ENCODE results near the gene PDE4B. TPM values are rescaled to one million over a fixed set of nuclear protein-coding genes. Genes with fewer than 3 reads are reported as not detected.

Gene PDE4B
- total and polyA plus RNA-seq, 2 of the 13 experiments (the other 11 are each of a cell fraction or from before 2014, with no cell fraction given): not detected

GRCh38 chr1:65880611-65881010, 87.9 kb downstream of the PDE4B start (continued):
- TF ChIP-seq NCOA1 (CRISPR knock-in tag; IDR thresholded peaks at IDR 0.05): no peak
- no peak for TF ChIP-seq SNAI1 (CRISPR knock-in tag; IDR thresholded peaks at IDR 0.05; ENCODE audit: borderline replicate concordance)
- TF ChIP-seq NFE2L1 (CRISPR knock-in tag; IDR thresholded peaks at IDR 0.05; ENCODE audit: borderline replicate concordance): no peak
- TF ChIP-seq ATF1 (CRISPR knock-in tag; IDR thresholded peaks at IDR 0.05): no peak
- no peak for TF ChIP-seq ELF3 (CRISPR knock-in tag; IDR thresholded peaks at IDR 0.05)
- no peak for TF ChIP-seq TGIF2 (CRISPR knock-in tag; IDR thresholded peaks at IDR 0.05)
- no peak for TF ChIP-seq ZNF562 (CRISPR knock-in tag; IDR thresholded peaks at IDR 0.05; ENCODE audit: borderline replicate concordance)
- no peak for TF ChIP-seq GATAD1 (CRISPR knock-in tag; IDR thresholded peaks at IDR 0.05)
- no peak for TF ChIP-seq ATAD3A (CRISPR knock-in tag; IDR thresholded peaks at IDR 0.05)
- no peak for TF ChIP-seq TAF1 (CRISPR knock-in tag; IDR thresholded peaks at IDR 0.05)
- TF ChIP-seq MYC (CRISPR knock-in tag; IDR thresholded peaks at IDR 0.05; ENCODE audit: borderline replicate concordance): no peak

GRCh38 chr1:65881067-65881594, 88.4 kb downstream of the PDE4B start:
- H3K4me3 ChIP-seq (replicated peaks in 1 of 3; ENCODE audit: insufficient read depth in 1 of 3, low read depth in 2 of 3, low read length in 3 of 3): no peak overlapping the region
- no peaks in the 10 kb centered on the region for H3K9me3 ChIP-seq (ENCODE audit: low read length)
- no peak overlapping the region for H3K4me2 ChIP-seq (ENCODE audit: low read depth, low read length)
- CTCF ChIA-PET (ENCODE audit: low intra/inter-chr PET ratio, low total read pairs): no interaction called here
- TF ChIP-seq NFRKB (IDR thresholded peaks at IDR 0.05): no peak
- TF ChIP-seq PRMT3 (CRISPR knock-in tag; IDR thresholded peaks at IDR 0.05; ENCODE audit: borderline replicate concordance, low read depth): no peak
- no peak for TF ChIP-seq U2AF2 (IDR thresholded peaks at IDR 0.05; ENCODE audit: low read depth, low read length)
- no peak for TF ChIP-seq SRY (CRISPR knock-in tag; IDR thresholded peaks at IDR 0.05)
- no peak for TF ChIP-seq ZFAT (CRISPR knock-in tag; conservative IDR thresholded peaks at IDR 0.05)
- intact Hi-C loops (cut with micrococcal nuclease; ENCODE audit: unreplicated experiment) (no loop called here), in situ Hi-C loops (cut with HindIII; ENCODE audit: extremely low pct_ligation_motif_present, low pct_unique_long_range_greater_than_20kb) (no loop called here)
- 5% methylated on average over 2 of the region's 2 CpGs for WGBS (ENCODE audit: low lambda C conversion rate)
- no peaks in the 10 kb centered on the region for H3K36me3 ChIP-seq (replicated peaks in 1 of 2; ENCODE audit: control insufficient read depth in 1 of 2, insufficient read depth in 2 of 2, low read length in 2 of 2)
- BruUV-seq (replicated peaks): no TSS peak
- POLR2A ChIA-PET: no interaction called here
- FAIRE-seq: no peak
- H4K20me1 ChIP-seq (ENCODE audit: insufficient read depth, low read length): no peaks in the 10 kb centered on the region
- no peak for DNase-seq (ENCODE audit: low spot score)
- H3K9ac ChIP-seq (ENCODE audit: insufficient read depth, low read depth, low read length): no peak overlapping the region
- no peaks in the 10 kb centered on the region for H3K4me1 ChIP-seq (ENCODE audit: insufficient read depth, low read length)
- ATAC-seq: no peak
- no peaks in the 10 kb centered on the region for H3K79me2 ChIP-seq (ENCODE audit: insufficient read depth, low read length)
- H2AFZ ChIP-seq (ENCODE audit: low read length): no peak overlapping the region
- H3K27me3 ChIP-seq (ENCODE audit: control insufficient read depth in 1 of 2, insufficient read depth in 2 of 2, low read length in 2 of 2): no peaks in the 10 kb centered on the region
- H3K27ac ChIP-seq (ENCODE audit: extremely low read length, insufficient read depth, low read length): no peak overlapping the region

Data from HepG2 (cell line).